Measurements from ENCODE around the gene RAET1E. TPM values are rescaled to one million over a fixed set of nuclear protein-coding genes. Genes with fewer than 3 reads are reported as not detected.

The RAET1E gene
- polyA plus RNA-seq, 5 donors, result 0.24 to 0.61 (median 0.42) TPM

Other genes starting within 250 kb of the RAET1E start
- 10 to 100 TPM; 28.8 to 39.4 (median 33.8) TPM for gene KATNA1, start 249.4 kb downstream of the RAET1E start, polyA plus RNA-seq (ENCODE audit: insufficient read depth in 1 of 5, insufficient read length in 5 of 5, low replicate concordance in 1 of 5)
- gene LATS1, start 180.0 kb downstream of the RAET1E start, polyA plus RNA-seq (ENCODE audit: insufficient read depth in 1 of 5, insufficient read length in 5 of 5, low replicate concordance in 1 of 5), result 10 to 100 TPM; 21.0 to 34.0 (median 32.6) TPM
- 10 to 100 TPM; 32.1 to 51.4 (median 42.8) TPM for gene NUP43, start 151.6 kb downstream of the RAET1E start, polyA plus RNA-seq (ENCODE audit: insufficient read depth in 1 of 5, insufficient read length in 5 of 5, low replicate concordance in 1 of 5)
- 10 to 100 TPM; 77.9 to 95.0 (median 81.6) TPM for gene PCMT1, start 148.4 kb downstream of the RAET1E start, polyA plus RNA-seq (ENCODE audit: insufficient read depth in 1 of 5, insufficient read length in 5 of 5, low replicate concordance in 1 of 5)
- gene LRP11, start 33.8 kb downstream of the RAET1E start, polyA plus RNA-seq (ENCODE audit: insufficient read depth in 1 of 5, insufficient read length in 5 of 5, low replicate concordance in 1 of 5), result 10 to 100 TPM; 28.4 to 35.8 (median 33.8) TPM
- 1 to 10 TPM; 1.6 to 2.4 (median 2.0) TPM for gene RAET1G, start 25.0 kb upstream of the RAET1E start, polyA plus RNA-seq (ENCODE audit: insufficient read depth in 1 of 5, insufficient read length in 5 of 5, low replicate concordance in 1 of 5)
- gene ULBP2, start 43.9 kb upstream of the RAET1E start, polyA plus RNA-seq (ENCODE audit: insufficient read depth in 1 of 5, insufficient read length in 5 of 5, low replicate concordance in 1 of 5), result 1 to 10 TPM; 2.3 to 2.9 (median 2.5) TPM
- 1 to 10 TPM; 3.9 to 5.1 (median 4.8) TPM for gene ULBP1, start 65.8 kb upstream of the RAET1E start, polyA plus RNA-seq (ENCODE audit: insufficient read depth in 1 of 5, insufficient read length in 5 of 5, low replicate concordance in 1 of 5)
- not detected for gene RAET1L, start 127.4 kb upstream of the RAET1E start, polyA plus RNA-seq (ENCODE audit: insufficient read depth in 1 of 5, insufficient read length in 5 of 5, low replicate concordance in 1 of 5)
- 10 to 100 TPM in 3 of 5 donors, 1 to 10 TPM in 2; 8.6 to 13.0 (median 10.2) TPM for gene ULBP3, start 171.0 kb upstream of the RAET1E start, polyA plus RNA-seq (ENCODE audit: insufficient read depth in 1 of 5, insufficient read length in 5 of 5, low replicate concordance in 1 of 5)
- 10 to 100 TPM; 11.4 to 29.8 (median 18.2) TPM for gene PPP1R14C, start 244.9 kb upstream of the RAET1E start, polyA plus RNA-seq (ENCODE audit: insufficient read depth in 1 of 5, insufficient read length in 5 of 5, low replicate concordance in 1 of 5)

Measured in right lung (tissue), 5 donors.